Astrocyte (in vitro differentiated cells and primary cell): ENCODE measurements around the gene LSM14B. TPM values are rescaled to one million over a fixed set of nuclear protein-coding genes. Genes with fewer than 3 reads are reported as not detected.

ENCODE experiments used
- DNase-seq: peaks from one replicate; pipeline ENCODE4 v3.0.0-alpha.2; 2010; ENCODE audit warnings: low read depth
- FAIRE-seq: peaks from 2 replicates; lab custom pipeline; 2011; peaks lifted over from hg19 to GRCh38; lab: Jason Lieb, UNC
- H2AFZ ChIP-seq: 2 replicates; pipeline ENCODE4 v1.6.0; 2012; ENCODE audit warnings: low read depth, low read length, inconsistent platforms
- H3K27ac ChIP-seq: 2 replicates; pipeline ENCODE4 v1.5.1; 2011; ENCODE audit warnings: low read depth, low read length, inconsistent platforms
- H3K27me3 ChIP-seq: 2 replicates; pipeline ENCODE4 v1.6.0; 2011; ENCODE audit warnings: low read length, inconsistent platforms; ENCODE audit not compliant: insufficient read depth
- H3K36me3 ChIP-seq: 2 replicates; pipeline ENCODE4 v1.5.1; 2011; ENCODE audit warnings: low read length, inconsistent platforms; ENCODE audit not compliant: insufficient read depth
- H3K4me1 ChIP-seq: 2 replicates; pipeline ENCODE4 v1.5.1; 2011; ENCODE audit warnings: low read length, inconsistent platforms; ENCODE audit not compliant: insufficient read depth
- H3K4me2 ChIP-seq: 2 replicates; pipeline ENCODE4 v1.6.0; 2012; ENCODE audit warnings: low read length, inconsistent platforms
- H3K4me3 ChIP-seq: 2 replicates; pipeline ENCODE4 v1.5.1; 2011; ENCODE audit warnings: low read depth, mild to moderate bottlenecking, low read length, inconsistent platforms; ENCODE audit not compliant: insufficient read depth
- H3K79me2 ChIP-seq: 2 replicates; pipeline ENCODE4 v1.6.0; 2012; ENCODE audit warnings: mild to moderate bottlenecking, low read length, inconsistent platforms; ENCODE audit not compliant: insufficient read depth
- H3K9ac ChIP-seq: 2 replicates; pipeline ENCODE4 v1.6.0; 2012; ENCODE audit warnings: mild to moderate bottlenecking, low read length, inconsistent platforms
- H3K9me3 ChIP-seq: 2 replicates; pipeline ENCODE4 v1.5.1; 2012; ENCODE audit warnings: low read depth, mild to moderate bottlenecking, low read length, inconsistent platforms; ENCODE audit not compliant: insufficient read depth
- H4K20me1 ChIP-seq: 2 replicates; pipeline ENCODE4 v1.6.0; 2012; ENCODE audit warnings: low read length, inconsistent platforms; ENCODE audit not compliant: insufficient read depth
- H3K27ac Mint-ChIP-seq: one replicate; pipeline ENCODE4 v1.8.0; 2021; ENCODE audit warnings: mild to moderate bottlenecking, mixed read lengths; ENCODE audit not compliant: unreplicated experiment
- H3K27me3 Mint-ChIP-seq: one replicate; pipeline ENCODE4 v1.8.0; 2021; ENCODE audit warnings: low read depth, mixed read lengths; ENCODE audit not compliant: unreplicated experiment
- H3K36me3 Mint-ChIP-seq: one replicate; pipeline ENCODE4 v1.8.0; 2021; ENCODE audit warnings: low read depth, mixed read lengths; ENCODE audit not compliant: unreplicated experiment
- H3K4me1 Mint-ChIP-seq: one replicate; pipeline ENCODE4 v1.8.0; 2021; ENCODE audit warnings: low read depth, mixed read lengths; ENCODE audit not compliant: unreplicated experiment
- H3K4me3 Mint-ChIP-seq: one replicate; pipeline ENCODE4 v1.8.0; 2021; ENCODE audit warnings: mild to moderate bottlenecking, moderate library complexity, mixed read lengths; ENCODE audit not compliant: unreplicated experiment
- H3K9me3 Mint-ChIP-seq: one replicate; pipeline ENCODE4 v1.8.0; 2021; ENCODE audit warnings: mild to moderate bottlenecking, mixed read lengths; ENCODE audit not compliant: unreplicated experiment
- CTCF ChIP-seq: IDR thresholded peaks from 2 replicates; pipeline ENCODE4 v1.5.1; 2011; ENCODE audit warnings: low read depth, mild to moderate bottlenecking, inconsistent platforms, low read length, moderate library complexity; ENCODE audit not compliant: insufficient read depth
- EZH2 ChIP-seq: IDR thresholded peaks from 2 replicates; pipeline ENCODE4 v1.6.1; 2012; ENCODE audit warnings: mild to moderate bottlenecking, low read length, inconsistent platforms; ENCODE audit not compliant: insufficient read depth
- total RNA-seq: library from RNA; stranded (reverse); gene quantifications from 2 replicates; pipeline ENCODE4 v1.2.1, GENCODE V29; 2021

The LSM14B gene
- total RNA-seq, 1 donor from 2014 or later: 27.1 TPM

GRCh38 chr20:62089393-62089792, 32.9 kb upstream of the LSM14B start:
- DNase-seq: no peak
- Mint-ChIP-seq H3K4me1 (no peaks in the 10 kb centered on the region), H3K9me3 (peaks cover 5% of the 10 kb centered on the region), H3K36me3 (no peaks in the 10 kb centered on the region), H3K27me3 (peaks cover 10% of the 10 kb centered on the region), H3K4me3 (no peak overlapping the region), H3K27ac (no peak overlapping the region)
- no peak for TF ChIP-seq EZH2
- no peak for TF ChIP-seq CTCF
- H2AFZ ChIP-seq: no peak overlapping the region
- no peaks in the 10 kb centered on the region for H3K9me3 ChIP-seq
- H3K9ac ChIP-seq: no peak overlapping the region
- no peak overlapping the region for H3K4me2 ChIP-seq
- H3K36me3 ChIP-seq: no peaks in the 10 kb centered on the region
- H3K27ac ChIP-seq: no peak overlapping the region
- H3K79me2 ChIP-seq: no peaks in the 10 kb centered on the region
- no peaks in the 10 kb centered on the region for H4K20me1 ChIP-seq
- H3K4me3 ChIP-seq: no peak overlapping the region
- peaks cover 4% of the 10 kb centered on the region for H3K27me3 ChIP-seq
- no peak for FAIRE-seq
- H3K4me1 ChIP-seq: peaks cover 4% of the 10 kb centered on the region

- H3K27me3 Mint-ChIP-seq: peaks cover 31% of the 10 kb centered on the region
- H3K27ac Mint-ChIP-seq: no peak overlapping the region
- no peak overlapping the region for H2AFZ ChIP-seq
- no peak overlapping the region for H3K4me3 Mint-ChIP-seq
- no peak overlapping the region for H3K4me2 ChIP-seq
- H3K9ac ChIP-seq: no peak overlapping the region
- H3K27me3 ChIP-seq: peaks cover 3% of the 10 kb centered on the region
- H3K9me3 Mint-ChIP-seq: peaks cover 20% of the 10 kb centered on the region
- no peaks in the 10 kb centered on the region for H3K4me1 ChIP-seq
- H3K27ac ChIP-seq: no peak overlapping the region
- peaks cover 4% of the 10 kb centered on the region for H3K9me3 ChIP-seq
- TF ChIP-seq CTCF (no peak), EZH2 (no peak)
- H3K36me3 ChIP-seq: no peaks in the 10 kb centered on the region
- FAIRE-seq (no peak), DNase-seq (no peak)
- H4K20me1 ChIP-seq: no peaks in the 10 kb centered on the region
- no peaks in the 10 kb centered on the region for H3K4me1 Mint-ChIP-seq
- H3K4me3 ChIP-seq: no peak overlapping the region
- H3K79me2 ChIP-seq: no peaks in the 10 kb centered on the region
- no peaks in the 10 kb centered on the region for H3K36me3 Mint-ChIP-seq
Measured at GRCh38 chr20:62096421-62097380, 25.6 kb upstream of the LSM14B start.

GRCh38 chr20:62097881-62098407, 24.3 kb upstream of the LSM14B start:
- H3K9me3 Mint-ChIP-seq: peaks cover 19% of the 10 kb centered on the region
- Histone ChIP-seq H3K27ac (no peak overlapping the region), H2AFZ (no peak overlapping the region), H3K27me3 (no peaks in the 10 kb centered on the region), H3K4me1 (no peaks in the 10 kb centered on the region), H3K36me3 (no peaks in the 10 kb centered on the region), H3K4me2 (no peak overlapping the region), H3K79me2 (no peaks in the 10 kb centered on the region), H4K20me1 (no peaks in the 10 kb centered on the region), H3K9me3 (peaks cover 5% of the 10 kb centered on the region), H3K9ac (no peak overlapping the region), H3K4me3 (no peak overlapping the region)
- FAIRE-seq: no peak
- H3K4me3 Mint-ChIP-seq: no peak overlapping the region
- DNase-seq: no peak
- peaks cover 2% of the 10 kb centered on the region for H3K36me3 Mint-ChIP-seq
- H3K4me1 Mint-ChIP-seq: no peaks in the 10 kb centered on the region
- peaks cover 27% of the 10 kb centered on the region for H3K27me3 Mint-ChIP-seq
- H3K27ac Mint-ChIP-seq: no peak overlapping the region
- TF ChIP-seq CTCF (no peak), EZH2 (no peak)
